Peyer's patch (tissue), 4 donors: Measurements from ENCODE around the gene MYL12A.

Experiments
- CTCF ChIP-seq, 6 experiments: fragments of 450-650 bp in 4 of 6; fragments of 200-600 bp in 2 of 6; sonication (generic) in 1 of 6; IDR thresholded peaks; one replicate each; pipeline ENCODE4 v1.5.1; 2017 to 2019; ENCODE audit warnings: antibody characterized with exemption in 6 of 6, mild to moderate bottlenecking in 3 of 6, moderate library complexity in 1 of 6
- POLR2A ChIP-seq, 2 donors: fragments of 450-650 bp; IDR thresholded peaks; one replicate each; pipeline ENCODE4 v1.5.1; 2017; ENCODE audit warnings: antibody characterized with exemption in 2 of 2, mild to moderate bottlenecking in 2 of 2, moderate library complexity in 2 of 2

- TF ChIP-seq CTCF (IDR thresholded peaks at IDR 0.05): no peak
- no peak for TF ChIP-seq POLR2A (IDR thresholded peaks at IDR 0.05)
Measured at GRCh38 chr18:3305354-3305762, 57.8 kb downstream of the MYL12A start.
